ENCODE results near the gene CLCNKA.
"Not testable (repeated sequence)": the region's sequence is repeated elsewhere in the genome, so short reads cannot be mapped to it uniquely, and the experiment has no call there.

The CLCNKA gene

DNA sequence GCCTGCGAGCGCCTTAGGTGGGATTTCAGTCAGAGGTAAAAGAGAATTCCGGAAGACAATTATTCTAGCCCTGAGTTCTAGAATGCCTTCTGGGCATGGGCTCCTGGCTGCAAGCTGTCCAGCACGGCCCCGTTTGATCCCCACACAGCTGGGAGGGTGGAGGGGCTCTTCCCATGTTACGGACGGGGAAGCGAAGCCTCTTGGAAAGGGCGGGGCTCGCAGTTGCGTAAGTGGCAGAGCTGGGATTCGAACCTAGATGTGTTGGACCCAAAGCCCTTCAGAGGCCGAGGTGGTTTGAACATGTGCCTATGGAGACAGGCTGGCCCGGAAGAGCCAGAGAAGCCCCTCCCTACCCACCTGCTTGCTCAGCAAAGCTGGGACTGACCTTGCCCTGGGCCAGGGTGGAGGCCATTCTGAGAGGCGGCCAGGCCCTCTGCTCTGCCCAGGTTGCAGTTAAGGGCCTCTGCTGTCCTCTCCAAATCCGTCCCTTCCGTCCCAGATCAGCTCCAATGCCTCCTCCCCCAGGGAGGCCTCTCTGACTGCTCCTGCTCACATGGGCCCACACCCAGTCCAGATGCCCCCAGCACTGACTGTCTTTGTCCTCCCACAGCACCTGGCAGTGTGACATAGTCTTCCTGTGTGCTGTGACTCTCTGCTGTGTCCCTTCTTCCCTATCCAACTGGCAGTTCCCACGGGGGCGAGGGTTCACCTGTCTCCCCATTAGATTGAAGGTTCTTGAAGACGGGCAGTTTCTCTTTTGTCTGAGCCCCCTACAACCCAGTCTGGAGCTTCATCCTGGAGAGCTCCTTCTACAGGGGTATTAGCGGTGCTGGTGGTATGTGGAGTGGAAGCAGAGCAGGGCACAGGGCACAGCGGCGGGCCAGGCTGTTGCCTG, 2.8 kb upstream of the CLCNKA start:
- DNase-seq: no peak

DNA sequence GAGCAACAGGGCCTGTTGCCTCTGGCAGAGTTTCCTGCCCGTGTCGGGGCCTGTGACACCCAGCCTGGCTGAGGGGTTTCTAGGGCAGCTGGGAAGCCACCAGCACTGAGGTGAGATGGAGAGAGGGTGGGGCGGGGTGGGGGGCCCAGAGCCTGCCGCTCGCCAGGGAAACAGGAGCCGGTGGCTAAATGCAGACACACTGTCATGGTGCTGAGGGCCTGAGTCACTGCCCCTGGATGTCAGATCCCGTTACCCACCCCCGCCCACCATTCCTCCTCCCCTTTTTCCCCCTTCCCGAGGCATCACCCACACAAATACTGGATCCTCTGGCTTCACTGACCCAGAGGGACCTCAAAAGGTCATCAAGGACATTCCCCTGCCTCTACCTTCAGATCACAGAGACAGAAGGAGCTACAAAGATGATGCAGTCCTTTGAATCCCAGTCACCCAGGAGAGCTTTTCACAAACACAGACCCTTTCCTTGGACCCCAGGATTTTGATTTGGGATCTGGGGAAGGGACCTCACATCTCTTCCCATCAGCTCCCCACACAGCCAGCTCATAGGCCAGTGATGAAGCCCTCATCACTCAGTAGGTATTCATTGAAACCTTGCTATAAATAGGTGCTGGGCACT, 2.1 kb upstream of the CLCNKA start:
- DNase-seq: no peak

DNA sequence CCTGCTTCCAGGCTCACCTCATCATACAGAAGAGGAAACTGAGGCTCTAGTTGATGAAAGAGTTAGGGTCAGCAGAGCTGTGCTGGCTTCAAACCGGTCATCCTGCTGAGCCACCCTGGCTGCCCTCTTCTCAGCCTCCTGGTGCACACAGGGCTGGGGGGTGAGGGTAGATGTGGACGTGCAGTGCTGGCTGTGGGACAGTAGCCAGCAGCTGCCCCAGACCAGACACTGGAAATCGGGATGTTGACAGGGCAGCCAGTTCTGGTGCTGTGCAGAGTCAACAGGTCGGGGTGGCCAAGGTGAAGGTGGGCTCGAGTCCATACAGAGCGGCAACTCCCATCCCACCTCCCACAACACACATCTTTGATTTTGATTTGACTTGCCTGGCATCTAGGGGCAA, 1.5 kb upstream of the CLCNKA start:
- DNase-seq: no peak

DNA sequence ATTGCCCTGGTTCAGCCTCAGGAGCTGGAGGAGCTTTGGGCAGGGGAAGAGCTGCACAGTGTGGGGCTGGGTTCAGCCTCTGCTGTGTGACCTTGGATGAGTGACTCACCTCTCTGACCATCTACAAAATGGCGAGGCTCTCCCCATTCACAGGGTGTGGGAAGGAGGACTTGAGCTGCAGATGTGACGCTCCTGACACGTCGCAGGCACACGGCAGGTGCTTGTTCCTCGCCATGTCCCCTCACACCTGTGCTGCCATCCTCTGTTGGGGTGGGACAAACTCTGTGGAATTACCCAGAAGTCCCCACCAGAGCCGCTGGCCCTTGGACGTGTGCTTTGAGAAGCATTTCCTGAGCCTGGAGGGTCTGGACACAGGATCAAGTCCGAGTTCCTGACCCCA, 958 bp upstream of the CLCNKA start:
- DNase-seq: not testable (repeated sequence)

DNA sequence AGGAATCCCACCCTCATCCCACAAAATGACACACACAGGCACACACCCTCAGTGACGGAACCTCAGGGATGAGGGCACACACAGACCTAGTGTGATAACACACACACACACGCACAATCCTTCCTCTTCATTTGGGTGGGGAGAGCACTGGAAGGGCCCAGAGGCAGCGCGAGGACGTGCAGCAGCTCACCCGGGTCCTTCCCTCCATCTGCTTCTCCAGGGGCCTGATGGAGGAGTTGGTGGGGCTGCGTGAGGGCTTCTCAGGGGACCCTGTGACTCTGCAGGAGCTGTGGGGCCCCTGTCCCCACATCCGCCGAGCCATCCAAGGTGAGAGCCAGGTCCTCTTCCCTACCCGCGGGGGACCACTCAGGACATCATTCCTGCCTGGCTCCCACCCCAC, 557 bp downstream of the CLCNKA start:
- no peak for DNase-seq

DNA sequence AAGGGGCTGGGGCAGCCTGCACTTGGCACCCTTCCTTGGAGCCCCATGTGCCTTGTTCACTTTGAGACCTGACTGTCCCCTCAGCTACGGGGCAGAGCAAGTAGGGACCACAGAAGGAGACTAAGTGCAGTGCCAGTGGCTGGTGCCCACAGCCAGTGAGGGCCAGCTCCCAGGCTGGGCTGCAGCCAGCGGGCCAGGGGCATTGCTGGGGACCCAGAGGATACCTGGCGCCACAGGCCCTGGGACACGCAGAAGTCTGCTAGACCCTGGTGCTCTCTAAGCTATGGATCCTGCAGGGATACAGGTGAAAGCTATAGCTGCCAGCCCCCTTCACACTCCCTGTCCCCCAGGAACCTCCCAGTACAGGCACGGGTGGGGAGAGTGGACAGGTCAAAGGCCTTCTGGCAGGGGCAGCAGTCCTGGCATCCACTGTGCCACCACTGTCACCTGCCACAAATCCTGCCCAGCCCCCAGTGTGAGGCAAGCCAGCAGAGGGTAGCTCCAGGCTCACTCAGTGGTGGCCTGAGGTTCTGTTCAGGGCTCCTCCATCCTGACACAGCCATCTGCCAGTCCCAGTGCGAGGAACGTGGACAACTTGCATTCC, 1.3 kb downstream of the CLCNKA start:
- no peak for DNase-seq

DNA sequence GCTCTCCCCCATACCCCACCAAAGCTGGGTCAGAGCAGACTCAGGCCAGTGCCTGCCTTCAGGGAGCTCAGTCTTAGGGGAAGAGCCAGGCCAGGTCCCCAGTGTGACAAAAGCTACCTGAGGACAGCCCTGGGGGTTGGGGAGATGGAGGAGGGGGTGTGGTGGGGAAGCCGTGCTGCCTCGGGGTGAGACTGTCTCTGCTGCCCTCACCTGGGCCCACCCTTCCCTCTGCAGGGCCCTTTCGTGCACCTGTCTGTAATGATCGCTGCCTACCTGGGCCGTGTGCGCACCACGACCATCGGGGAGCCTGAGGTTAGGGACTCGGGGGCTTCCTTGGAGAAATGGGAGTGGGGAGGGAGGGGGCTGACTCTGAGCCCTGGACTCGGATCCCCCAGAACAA, 4.5 kb downstream of the CLCNKA start:
- not testable (repeated sequence) for DNase-seq

DNA sequence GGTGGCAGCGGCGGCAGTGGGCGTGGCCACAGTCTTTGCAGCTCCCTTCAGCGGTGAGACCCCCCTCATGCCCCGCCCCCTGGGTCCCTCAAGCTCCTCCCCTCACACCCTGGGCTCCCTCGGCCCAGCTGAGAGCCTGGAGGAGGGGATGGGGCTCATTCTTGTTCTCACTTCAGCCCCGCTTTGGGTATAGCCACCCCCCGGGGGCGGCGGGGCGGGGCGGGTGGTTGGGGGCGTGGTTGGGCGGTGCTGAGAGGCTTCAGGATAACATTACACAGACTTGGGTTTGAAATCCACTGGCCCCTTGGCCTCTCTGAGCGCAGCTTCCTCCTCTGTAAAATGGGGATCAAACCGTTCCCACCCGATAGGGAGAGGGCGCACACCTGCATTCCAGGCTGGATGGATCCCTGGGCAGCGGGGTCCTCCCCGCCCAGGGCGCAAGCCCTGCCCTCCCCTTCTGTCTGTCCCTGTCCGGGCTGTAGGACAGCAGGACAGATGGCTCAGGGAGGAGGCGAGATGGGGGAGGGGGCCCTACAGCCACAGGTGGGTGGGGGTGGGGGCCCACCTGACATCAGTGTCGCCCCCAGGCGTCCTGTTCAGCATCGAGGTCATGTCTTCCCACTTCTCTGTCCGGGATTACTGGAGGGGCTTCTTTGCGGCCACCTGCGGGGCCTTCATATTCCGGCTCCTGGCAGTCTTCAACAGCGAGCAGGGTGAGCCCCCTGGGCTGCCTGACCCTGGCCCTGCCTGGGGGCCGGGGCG, 5.1 kb downstream of the CLCNKA start:
- peak; percentile 56 for DNase-seq

DNA sequence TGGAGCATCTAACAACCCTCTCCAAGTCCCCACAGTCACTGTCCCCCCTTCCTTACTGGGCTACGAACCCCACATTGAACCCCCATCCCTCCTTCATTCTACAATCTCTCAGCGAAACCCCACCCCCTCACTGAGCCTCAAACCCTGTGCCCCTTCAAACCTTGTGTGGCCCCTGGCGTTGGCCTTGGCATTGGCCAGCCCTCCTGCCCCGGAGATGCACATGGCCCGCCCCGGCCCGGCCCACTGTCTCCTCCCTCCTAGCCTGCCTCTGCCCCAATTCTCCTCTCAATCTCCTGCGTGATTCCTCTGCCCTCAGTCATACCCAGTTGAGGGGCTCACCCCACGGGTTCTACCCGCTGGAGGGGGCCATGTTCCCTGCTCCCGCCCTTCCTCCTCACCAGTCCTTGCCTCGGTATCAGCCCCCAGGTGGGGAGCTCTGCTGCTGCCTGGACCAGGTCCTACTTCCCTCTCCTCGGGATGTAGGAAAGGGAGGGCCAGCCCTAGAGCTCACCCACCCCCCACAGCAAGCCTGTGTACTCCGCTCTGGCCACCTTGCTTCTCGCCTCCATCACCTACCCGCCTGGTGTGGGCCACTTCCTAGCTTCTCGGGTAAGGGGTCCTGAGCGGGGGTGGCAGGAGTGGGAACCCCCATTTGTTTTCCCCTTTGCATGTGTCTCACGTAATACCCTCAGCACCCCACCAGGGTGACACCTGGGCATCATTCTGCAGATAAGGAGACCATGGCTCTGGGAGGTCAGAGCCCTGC, 6.6 kb downstream of the CLCNKA start:
- DNase-seq: no peak

DNA sequence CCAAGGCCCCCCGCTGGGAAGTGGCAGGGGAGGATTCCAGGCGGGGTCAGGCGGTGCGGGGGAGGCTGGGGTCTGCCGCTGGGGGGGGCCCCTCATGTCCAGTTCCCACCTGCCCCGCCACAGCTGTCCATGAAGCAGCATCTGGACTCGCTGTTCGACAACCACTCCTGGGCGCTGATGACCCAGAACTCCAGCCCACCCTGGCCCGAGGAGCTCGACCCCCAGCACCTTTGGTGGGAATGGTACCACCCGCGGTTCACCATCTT, 7.1 kb downstream of the CLCNKA start:
- not testable (repeated sequence) for DNase-seq

DNA sequence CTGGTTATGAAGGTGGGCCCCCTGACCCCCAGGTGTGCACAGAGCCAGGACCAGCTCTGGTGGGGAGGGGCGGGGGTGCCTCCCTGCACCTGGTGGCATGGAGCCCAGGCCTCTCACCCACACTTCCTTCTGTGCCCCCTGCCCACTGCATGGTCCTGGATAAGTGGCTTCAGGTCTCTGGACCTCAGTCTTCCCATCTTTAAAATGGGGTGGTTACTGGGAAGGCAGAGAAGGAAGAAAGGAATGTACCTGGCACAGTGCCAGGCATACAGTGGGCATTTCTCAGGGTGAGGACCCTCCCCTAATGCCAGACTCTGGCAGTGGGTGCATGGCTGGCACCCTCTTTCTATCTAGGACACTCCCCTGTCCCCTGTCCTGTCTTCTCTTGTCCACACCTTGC, 7.5 kb downstream of the CLCNKA start:
- no peak for DNase-seq

DNA sequence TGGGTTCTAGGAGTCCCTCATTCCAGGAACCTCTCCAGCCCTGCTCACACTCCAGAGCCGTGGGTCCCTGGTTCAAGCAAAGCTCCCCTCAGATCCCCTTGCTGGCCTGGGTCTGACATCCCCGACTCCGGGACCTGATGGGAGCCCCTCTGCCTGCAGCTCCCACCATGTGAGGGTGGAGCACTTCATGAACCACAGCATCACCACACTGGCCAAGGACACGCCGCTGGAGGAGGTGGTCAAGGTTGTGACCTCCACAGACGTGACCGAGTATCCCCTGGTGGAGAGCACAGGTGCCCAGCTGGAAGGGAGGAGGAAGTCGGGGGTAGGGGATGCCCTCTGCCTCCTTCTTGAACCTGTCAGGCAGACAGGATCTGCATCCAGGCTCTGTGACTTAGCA, 9.7 kb downstream of the CLCNKA start:
- no peak for DNase-seq

DNA sequence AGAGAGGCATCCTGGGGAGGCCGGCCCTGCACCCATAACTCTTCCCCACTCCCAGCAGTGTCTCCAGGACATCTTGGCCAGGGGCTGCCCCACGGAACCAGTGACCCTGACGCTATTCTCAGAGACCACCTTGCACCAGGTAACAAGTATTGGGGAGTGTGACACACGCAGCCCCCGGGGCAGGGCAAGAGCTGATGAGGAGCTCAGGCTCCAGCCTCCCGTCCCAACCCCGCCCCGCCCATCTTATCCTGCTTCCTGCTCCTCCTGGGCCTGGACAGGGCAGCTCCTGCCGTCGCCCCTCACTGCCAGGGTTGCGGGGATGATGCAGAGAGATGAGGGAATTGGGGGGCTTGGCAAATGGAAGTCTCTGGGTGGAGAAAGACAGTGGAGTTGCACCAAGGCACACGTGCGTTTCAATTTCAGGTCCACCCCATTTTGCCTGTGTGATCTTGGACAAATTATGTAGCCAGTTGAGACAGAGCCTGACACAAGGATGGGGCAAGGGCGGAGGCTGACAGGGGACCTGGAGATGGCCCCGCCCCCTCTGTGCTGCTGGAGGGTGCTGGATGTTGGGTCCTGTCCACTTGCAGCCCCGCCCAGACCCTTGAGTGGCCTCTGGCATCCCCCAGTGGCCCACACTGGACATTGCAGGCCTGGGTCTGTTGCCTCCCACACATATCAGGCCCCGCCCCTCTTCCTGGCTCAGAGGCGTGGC, 10.7 kb downstream of the CLCNKA start:
- DNase-seq: peak; percentile 94

DNA sequence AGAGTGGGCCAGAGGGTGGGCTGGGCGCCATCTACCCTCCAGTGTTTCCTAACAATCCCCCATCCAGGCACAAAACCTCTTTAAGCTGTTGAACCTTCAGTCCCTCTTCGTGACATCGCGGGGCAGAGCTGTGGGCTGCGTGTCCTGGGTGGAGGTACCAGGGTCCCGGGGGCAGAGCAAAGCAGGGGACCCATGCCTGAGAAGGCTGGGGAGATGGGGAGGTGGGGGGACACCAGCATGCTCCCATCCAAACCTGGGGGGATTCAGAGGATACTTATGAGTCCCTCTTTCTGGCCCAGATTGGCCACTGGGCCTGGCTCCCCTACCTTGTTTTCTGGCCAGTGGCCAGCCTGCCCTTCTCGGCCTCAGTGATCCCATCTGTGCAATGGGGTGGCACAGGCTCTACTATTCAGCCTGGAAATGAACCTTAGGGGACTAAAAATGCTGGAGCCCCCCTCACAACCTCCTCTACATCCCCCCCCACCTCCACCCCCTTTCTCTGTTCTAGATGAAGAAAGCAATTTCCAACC, 11.3 kb downstream of the CLCNKA start:
- not testable (repeated sequence) for DNase-seq

DNA sequence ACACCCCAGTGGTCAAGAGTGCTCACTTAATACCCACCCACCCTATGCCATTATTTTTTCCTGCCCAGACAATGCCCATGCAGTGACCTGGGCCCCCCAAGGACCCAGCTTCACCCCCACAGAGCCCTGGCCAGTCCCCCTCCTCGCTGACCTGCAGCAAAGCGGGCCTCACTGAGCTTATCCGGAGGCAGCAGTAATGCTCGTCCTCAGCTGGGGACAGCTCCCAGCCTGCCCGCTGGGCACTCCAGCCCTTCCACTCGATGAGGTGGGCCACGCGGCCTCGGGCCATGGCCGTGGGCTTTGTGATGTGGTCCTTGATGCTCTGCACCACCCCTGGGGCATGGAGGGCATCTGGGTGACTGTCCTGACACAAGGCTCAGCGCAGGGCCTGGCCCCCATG, 14.6 kb downstream of the CLCNKA start:
- DNase-seq: not testable (repeated sequence)

DNA sequence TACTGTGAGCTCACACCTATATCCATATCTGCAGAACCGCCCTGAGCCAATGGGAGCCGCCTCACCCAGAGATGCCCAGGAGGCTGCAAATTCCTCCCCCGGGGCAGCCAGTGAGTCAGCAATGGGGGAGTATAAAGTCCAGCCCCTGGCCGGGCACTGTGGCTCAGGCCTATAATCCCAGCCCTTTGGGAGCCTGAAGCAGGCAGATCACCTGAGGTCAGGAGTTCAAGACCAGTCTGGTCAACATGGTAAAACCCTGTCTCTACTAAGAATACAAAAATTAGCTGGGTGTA, 16.7 kb downstream of the CLCNKA start:
- DNase-seq: no peak

DNA sequence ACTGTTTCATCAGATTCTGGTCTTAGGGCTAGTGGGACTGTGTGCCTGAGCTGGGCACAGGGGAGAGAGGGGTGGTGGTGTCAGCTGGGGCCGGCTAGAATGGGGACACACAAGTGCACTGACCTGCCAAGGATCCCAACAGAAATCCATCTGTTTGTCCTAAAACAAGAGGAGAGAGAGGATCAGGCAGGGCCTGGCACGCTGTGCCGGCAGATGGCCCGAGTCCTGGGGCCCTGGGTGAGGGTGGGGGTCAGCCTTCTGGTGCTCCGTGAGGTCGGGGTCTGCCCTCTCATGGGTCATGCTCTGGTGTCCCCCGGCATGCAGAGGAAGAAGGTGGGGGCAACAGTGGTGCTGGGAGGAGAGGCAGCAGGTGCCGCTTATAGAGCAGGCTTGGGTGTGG, 18.0 kb downstream of the CLCNKA start:
- DNase-seq: not testable (repeated sequence)

DNA sequence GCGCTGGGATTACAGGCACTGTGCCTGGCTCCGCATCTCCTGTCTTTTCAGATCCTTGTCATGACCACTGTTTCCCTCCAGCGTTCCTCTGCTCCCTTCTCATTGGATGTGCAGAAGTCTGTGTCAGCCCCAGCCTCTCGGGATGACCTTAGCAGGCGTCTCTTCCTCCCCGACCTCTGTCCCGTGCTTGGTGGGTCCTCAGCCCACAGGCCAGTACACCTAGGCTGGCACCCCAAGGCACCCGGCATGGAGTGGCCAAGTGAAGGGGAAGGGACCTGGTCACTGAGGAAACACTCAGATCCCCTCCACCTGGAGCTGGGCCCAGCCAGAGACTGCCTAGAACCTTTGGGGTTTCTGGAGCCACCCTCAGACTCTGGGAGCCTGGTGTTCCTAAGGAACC, 19.4 kb downstream of the CLCNKA start:
- DNase-seq: no peak

DNA sequence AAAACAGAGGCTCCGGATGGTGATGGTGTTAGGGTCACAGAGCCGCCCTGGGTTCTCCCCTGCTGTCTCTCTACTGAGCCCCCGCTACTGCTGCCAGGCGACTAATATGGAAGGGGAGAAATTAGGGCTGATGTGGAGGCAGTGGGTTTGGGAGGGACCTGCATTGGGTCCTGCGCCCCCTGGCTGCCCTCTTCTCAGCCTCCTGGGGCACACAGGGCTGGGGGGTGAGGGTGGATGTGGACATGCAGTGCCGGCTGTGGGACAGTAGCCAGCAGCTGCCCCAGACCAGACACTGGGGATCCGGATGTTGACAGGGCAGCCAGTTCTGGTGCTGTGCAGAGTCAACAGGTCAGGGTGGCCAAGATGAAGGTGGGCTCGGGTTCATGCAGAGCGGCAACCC, 20.3 kb downstream of the CLCNKA start:
- DNase-seq: no peak

DNA sequence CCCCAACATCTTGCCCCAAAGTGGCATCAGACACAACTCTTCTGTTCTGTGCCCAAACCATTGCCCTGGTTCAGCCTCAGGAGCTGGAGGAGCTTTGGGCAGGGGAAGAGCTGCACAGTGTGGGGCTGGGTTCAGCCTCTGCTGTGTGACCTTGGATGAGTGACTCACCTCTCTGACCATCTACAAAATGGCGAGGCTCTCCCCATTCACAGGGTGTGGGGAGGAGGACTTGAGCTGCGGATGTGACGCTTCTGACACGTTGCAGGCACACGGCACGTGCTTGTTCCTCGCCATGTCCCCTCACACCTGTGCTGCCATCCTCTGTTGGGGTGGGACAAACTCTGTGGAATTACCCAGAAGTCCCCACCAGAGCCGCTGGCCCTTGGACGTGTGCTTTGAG, 20.8 kb downstream of the CLCNKA start:
- DNase-seq: not testable (repeated sequence)

DNA sequence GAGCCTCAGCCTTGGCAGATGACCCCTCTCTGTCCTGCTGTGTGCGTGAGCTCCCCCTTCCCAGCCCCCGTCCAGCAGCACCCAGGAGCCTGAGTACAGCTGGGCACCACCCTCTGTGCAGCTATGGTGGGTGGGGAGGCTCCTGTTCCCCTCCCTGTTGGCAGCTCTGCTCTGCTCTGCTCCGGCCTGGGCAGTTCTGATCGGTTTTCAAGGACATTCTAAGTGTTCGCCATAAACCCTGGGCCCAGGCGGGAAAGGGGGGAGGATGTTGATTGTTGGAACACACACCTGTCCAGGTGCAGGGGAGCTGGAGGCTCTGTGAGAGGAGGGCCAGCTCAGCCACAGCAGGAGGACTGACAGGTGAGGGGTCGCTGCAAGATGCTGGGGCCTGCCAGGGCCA, 21.7 kb downstream of the CLCNKA start, which contains the start of gene CLCNKB:
Gene CLCNKB, plus strand, starts transcription at position 262 of the 400 bp plus-strand sequence. CDS start 711 bp downstream, outside the sequence.
- DNase-seq: no peak

DNA sequence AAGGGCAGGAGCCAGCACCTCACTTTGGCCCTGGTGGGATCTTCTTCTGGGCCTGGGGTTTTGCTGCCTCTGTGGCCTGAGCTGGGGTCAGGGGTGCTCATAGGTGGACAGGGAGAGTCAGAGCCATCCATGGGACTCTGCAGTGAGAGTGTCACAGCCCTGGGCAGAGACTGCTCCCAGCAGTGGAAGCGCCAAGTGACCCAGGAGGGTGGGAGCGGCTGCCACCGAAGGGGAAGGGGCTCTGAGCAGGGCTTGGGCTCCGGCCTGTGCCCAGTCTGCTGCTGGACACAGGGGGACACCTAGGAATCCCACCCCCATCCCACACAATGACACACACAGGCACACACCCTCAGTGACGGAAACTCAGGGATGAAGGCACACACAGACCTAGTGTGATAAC, 22.1 kb downstream of the CLCNKA start:
- DNase-seq: no peak
